NCI-H69 (cell line): ENCODE data around the gene PDZD2.
"Not testable (repeated sequence)": the region's sequence is repeated elsewhere in the genome, so short reads cannot be mapped to it uniquely, and the experiment has no call there.

Experiments
- DNase-seq: peaks from one replicate; lab custom pipeline; 2025; lab: John Stamatoyannopoulos, UW

PDZD2 gene

DNA sequence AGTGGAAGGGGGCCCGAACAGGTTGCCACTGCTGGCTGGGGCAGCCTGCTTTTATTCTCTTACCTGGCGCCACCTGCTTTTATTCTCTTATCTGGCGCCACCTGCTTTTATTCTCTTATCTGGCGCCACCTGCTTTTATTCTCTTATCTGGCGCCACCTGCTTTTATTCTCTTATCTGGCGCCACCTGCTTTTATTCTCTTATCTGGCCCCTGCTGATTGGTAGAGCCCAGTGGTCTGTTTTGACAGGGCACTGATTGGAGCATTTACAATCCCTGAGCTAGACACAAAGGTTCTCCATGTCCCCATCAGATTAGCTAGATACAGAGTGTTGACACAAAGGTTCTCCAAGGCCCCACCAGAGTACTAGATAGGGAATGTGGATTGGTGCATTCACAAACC lies 52.5 kb downstream of the PDZD2 start:
- not testable (repeated sequence) for DNase-seq

DNA sequence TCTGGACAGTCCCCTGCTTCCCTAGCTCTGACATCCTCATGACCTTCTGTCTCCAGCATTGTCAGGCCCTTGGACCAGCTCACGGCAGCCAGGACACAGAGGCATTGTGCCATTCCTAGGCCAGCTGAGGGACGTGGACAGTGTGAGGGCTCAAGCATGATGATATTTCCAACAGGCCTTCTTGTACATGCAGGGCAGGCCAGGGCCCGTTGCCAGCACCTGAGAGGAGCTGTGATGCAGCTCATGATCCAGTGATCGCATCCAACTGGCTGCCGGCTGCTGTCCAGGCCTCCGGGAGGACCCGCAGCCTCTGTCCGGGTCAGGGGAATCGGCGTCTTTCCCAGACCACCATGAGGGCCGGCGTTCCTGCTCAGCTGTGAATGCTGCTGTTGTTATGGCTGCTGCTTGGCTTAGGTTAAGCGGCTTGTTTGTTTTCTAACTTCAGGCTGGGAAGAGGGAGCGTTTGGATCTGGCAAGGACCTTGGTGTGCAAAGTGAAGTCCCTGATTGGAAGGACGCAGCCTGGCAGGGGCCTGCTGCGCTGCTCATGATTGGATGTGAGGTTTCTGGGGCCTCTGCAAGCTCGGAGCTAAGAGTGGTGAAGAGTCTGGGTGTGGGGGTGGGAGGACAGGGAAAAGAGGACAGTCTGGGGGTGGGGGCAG lies 53.8 kb downstream of the PDZD2 start:
- DNase-seq: no peak

DNA sequence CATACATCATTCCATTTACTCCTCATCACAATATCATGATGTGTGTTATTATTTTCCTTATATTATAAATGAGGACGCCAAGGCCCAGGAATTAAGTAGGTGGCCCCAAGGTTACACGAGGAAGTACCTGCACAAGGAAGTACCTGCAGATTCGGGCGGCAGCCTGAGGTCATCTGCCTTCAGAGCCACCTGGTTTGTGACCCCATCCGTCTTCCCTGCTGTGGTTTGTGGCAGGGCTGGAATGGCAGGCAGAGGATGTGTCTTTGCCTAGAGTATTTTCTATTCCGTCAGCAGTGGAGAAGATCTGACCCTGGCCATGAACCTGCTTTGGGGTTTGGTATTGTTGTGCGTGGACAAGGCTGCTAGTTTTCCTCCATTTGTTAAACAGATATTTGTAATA lies 59.7 kb downstream of the PDZD2 start:
- DNase-seq: no peak

DNA sequence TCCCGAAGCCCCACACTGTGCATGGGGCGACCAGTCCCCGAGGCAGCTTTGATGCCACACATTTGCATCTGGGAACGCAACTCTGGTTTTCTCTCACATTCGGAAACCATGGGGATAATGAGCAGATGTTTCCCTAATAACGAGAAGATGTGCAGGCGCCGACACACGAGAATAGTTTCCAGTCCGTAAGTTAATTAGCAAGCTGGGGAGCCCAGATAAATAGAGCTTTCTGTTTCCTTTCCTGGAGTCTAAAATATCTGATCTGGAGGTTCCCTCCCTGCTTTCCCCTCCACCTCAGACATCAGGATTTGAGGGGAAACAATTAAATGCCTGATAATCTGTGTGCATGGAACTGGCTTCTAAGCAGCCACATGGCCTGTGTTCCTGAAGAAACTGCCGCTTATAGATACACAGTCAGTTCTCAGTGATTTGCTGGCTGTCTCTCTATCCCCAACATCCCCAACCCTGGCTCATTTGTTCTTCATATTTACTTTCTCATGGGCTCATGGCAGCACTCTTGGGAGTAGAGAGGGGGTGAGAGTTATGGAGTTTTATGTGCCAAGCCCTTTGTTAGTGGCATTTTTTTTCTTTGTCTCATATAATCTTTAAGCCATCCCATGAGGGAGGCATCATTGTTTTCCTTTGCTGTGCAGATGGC lies 62.8 kb downstream of the PDZD2 start:
- no peak for DNase-seq

DNA sequence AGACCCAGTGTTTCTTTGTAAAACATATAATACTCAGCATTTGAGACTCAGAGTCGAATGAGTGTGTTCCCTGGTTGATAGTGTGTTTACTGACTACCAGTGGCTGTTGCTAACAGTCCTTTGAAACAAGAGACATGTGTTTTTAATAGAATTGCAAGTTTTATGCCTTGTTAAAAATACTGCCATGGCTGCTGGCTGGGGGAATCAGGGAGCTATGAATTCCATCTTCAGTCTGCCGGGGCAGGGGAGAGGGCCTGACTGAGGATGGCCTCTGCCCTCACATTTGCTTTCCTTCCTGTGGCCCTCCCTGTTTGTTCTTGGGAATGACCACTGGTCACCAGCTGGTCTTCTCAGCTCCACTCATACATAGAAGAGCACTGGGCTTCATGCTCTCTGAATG lies 63.8 kb downstream of the PDZD2 start:
- DNase-seq: no peak

DNA sequence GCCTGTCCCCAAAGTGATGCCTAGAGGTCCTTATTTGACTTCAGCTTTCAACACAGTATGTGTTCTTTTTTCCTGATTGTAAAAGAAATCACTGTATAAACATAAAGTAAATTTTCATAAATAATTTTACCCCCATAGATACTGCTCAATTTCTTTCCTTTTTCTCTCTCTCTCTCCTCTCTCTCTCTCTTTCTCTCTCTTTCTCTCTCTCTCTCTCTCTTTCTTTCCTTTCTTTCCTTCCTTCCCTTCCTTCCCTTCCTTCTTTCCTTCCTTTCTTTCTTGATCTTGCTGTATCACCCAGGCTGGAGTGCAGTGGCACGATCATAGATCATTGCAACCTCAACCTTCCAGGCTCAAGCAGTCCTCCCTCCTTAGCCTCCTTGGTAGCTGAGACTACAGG lies 64.8 kb downstream of the PDZD2 start:
- no peak for DNase-seq

DNA sequence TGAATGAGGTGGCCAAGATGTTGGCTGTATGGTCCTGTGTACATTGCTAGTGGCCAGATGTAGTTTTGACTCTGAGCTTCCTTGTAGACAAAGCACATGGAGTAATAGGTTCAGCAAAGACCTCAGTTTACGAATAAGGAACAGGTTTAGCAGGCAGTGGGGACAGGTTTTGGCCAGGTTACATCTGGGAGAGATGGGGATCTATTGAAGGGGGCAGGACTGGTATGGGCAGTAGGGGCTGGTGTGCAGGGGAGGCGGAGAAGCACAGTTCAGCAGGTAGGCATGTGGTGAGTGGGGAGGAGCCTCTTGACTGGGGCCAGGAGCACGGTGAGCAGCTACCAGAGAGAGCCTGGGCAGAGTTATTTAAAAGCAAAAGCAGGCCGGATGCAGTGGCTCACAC lies 67.3 kb downstream of the PDZD2 start:
- no peak for DNase-seq

GRCh38 chr5:31707329-31707728 lies 68.4 kb downstream of the PDZD2 start:
- DNase-seq: no peak

GRCh38 chr5:31708089-31708488 lies 69.2 kb downstream of the PDZD2 start:
- DNase-seq: no peak

GRCh38 chr5:31711363-31711762 lies 72.4 kb downstream of the PDZD2 start:
- DNase-seq: no peak

DNA sequence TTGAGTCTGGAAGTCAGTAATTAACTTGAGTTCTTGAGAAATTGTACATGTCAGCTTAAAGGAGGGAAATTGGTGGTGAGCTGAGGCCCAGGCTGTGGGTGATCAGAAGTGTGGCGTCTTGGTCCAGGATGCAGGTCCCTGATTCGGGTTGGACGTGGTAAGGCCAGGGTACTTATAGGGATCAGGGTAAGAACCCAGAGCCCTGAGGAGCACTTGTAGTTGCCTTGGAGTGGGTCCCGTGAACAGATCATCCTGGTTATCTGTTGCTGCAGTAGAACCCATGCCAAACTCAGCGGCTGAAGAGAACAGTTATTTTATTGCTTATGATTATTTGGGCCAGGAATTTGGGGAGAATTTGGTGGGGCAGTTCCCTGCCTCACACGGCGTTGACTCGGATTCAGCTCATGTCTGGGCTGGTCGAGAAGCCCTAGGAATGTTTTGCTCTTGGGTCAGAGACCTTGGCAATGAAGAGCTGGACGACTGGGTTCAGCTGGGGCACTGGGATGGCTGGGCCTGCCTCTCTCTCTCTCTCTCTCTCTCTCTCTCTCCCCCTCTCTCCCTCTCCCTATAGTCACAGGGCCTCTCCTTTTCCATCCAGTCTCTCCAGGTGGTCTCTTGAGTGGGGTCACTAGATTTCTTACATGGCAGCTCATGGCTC lies 73.1 kb downstream of the PDZD2 start:
- DNase-seq: no peak

DNA sequence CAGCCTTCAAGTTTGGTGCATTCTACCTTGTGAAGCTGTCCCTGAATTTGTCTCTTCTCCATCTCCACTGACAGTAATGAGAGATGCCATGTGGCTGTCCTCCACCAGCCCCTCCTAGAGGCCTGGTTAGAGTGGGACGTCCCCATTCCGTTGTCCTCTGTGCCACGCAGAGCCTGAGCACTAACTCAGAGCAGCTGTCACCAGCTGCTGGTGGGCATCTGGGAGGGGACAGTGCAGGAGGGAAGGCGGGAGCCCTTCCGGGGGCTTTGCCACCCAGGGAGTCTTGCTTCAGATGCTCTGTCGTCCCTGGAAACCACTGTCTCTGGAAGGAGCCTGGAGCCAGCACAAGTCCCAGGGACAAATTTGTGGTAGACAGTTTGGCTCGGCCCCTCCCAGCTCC lies 78.6 kb downstream of the PDZD2 start:
- no peak for DNase-seq

DNA sequence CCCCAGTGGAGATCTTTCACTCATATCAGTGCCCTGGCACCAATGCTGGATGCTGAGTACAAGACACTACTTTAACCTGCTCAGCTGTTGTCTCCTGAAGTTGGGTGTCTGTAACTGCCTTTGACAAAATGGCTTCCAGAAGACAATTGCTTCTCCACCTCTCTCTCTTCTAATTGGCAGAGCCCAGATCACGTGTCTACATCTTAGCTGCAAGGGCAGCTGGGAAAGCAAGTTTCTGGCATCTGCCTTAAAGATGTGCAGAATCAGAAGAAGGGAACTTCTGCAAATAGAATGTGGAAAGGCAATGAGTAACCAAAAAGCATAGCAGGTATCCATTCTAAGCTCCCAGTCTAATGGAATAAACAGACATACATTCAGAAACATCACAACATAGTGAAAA lies 81.1 kb downstream of the PDZD2 start:
- DNase-seq: no peak

- no peak for DNase-seq
Observed at GRCh38 chr5:31720811-31721345, 81.9 kb downstream of the PDZD2 start.

GRCh38 chr5:31722111-31722510 lies 83.2 kb downstream of the PDZD2 start:
- DNase-seq: no peak

- DNase-seq: no peak
Observed at GRCh38 chr5:31725996-31726395, 87.1 kb downstream of the PDZD2 start.

DNA sequence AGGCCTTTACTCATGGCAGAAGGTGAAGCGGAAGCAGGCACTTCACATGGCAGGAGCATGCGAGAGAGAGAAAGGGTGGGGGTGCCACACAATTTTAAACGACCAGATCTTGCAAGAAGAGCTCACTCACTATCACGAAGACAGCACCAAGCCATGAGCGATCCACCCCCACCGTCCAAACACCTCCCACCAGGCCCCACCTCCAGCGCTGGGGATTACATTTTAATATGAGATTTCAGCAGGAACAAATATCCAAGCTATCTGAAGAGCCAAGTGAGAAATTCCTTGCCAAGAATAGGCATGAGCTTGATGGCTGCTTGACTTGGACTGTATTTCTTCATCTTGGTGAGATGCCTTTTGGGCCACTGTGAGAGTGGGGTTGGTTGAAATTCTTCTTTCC lies 88.0 kb downstream of the PDZD2 start:
- no peak for DNase-seq

- no peak for DNase-seq
Observed at GRCh38 chr5:31728039-31728438, 89.1 kb downstream of the PDZD2 start.

GRCh38 chr5:31728806-31729205 lies 89.9 kb downstream of the PDZD2 start:
- DNase-seq: not testable (repeated sequence)

- DNase-seq: no peak
Observed at GRCh38 chr5:31730139-31730538, 91.2 kb downstream of the PDZD2 start.

- no peak for DNase-seq
Observed at GRCh38 chr5:31731016-31731415, 92.1 kb downstream of the PDZD2 start.

GRCh38 chr5:31731710-31732301 lies 92.9 kb downstream of the PDZD2 start:
- no peak for DNase-seq

DNA sequence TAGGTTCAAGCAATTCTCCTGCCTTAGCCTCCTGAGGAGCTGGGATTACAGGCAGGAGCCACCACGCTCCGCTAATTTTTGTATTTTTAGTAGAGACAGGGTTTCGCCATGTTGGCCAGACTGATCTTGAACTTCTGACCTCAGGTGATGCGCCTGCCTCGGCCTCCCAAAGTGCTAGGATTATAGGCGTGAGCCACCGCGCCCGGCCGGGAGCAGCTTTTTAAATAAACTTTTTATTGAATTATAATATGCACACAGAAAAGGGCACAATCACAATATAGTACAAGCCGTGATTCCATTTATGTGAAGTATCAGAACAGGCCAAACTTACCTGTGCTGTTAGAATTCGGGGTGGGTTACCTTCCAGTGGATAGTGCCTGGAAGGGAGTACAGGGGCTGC lies 93.9 kb downstream of the PDZD2 start:
- DNase-seq: not testable (repeated sequence)
